ENCODE measurements around the gene MEGF10. TPM values are rescaled to one million over a fixed set of nuclear protein-coding genes. Genes with fewer than 3 reads are reported as not detected.

The MEGF10 gene
- total RNA-seq, 1 experiment from 2014 or later, result not detected

- TF ChIP-seq EZH2 (IDR thresholded peaks at IDR 0.05; ENCODE audit: low read depth) (no peak), CTCF (conservative IDR thresholded peaks at IDR 0.05) (no peak)
- ChIA-PET CTCF (no interaction called here), POLR2A (ENCODE audit: unreplicated experiment) (no interaction called here)
- Histone ChIP-seq H3K79me2 (ENCODE audit: low read depth) (no peaks in the 10 kb centered on the region), H3K4me3 (no peak overlapping the region), H2AFZ (no peak overlapping the region), H3K4me1 (replicated peaks; ENCODE audit: insufficient read depth) (peaks cover 2% of the 10 kb centered on the region; the same call in 1 of the 2 replicates), H3K4me2 (no peak overlapping the region), H3K27me3 (ENCODE audit: insufficient read depth, low read depth) (no peaks in the 10 kb centered on the region), H3K27ac (no peak overlapping the region), H3F3A (ENCODE audit: insufficient read depth, low read depth) (no peaks in the 10 kb centered on the region), H3K36me3 (ENCODE audit: low read depth) (no peaks in the 10 kb centered on the region), H3K9me2 (ENCODE audit: insufficient read depth) (no peaks in the 10 kb centered on the region), H3K9me3 (ENCODE audit: insufficient read depth, low read depth) (no peaks in the 10 kb centered on the region), H4K20me1 (ENCODE audit: insufficient read depth) (no peaks in the 10 kb centered on the region)
- BruUV-seq (replicated peaks), result no TSS peak
- intact Hi-C loops (cut with micrococcal nuclease; ENCODE audit: unreplicated experiment), result no loop called here
- no peak for DNase-seq
Observed at GRCh38 chr5:127425037-127425436, 134.4 kb downstream of the MEGF10 start.

- no peak overlapping the region for H3K4me2 ChIP-seq
- no peaks in the 10 kb centered on the region for H3K79me2 ChIP-seq (ENCODE audit: low read depth)
- CTCF ChIA-PET, result no interaction called here
- no peak for DNase-seq
- no peaks in the 10 kb centered on the region for H3K36me3 ChIP-seq (ENCODE audit: low read depth)
- H3K4me1 ChIP-seq (replicated peaks; ENCODE audit: insufficient read depth), result peaks cover 10% of the 10 kb centered on the region
- H3K9me3 ChIP-seq (ENCODE audit: insufficient read depth, low read depth), result no peaks in the 10 kb centered on the region
- TF ChIP-seq EZH2 (IDR thresholded peaks at IDR 0.05; ENCODE audit: low read depth) (no peak), CTCF (conservative IDR thresholded peaks at IDR 0.05) (no peak)
- no peaks in the 10 kb centered on the region for H3K9me2 ChIP-seq (ENCODE audit: insufficient read depth)
- H2AFZ ChIP-seq, result no peak overlapping the region
- H3K27ac ChIP-seq, result no peak overlapping the region
- 0 out of 2 replicates have a peak, but pooled peaks cover 4% of the 10 kb centered on the region for H3F3A ChIP-seq (ENCODE audit: insufficient read depth, low read depth)
- POLR2A ChIA-PET (ENCODE audit: unreplicated experiment), result no interaction called here
- H4K20me1 ChIP-seq (ENCODE audit: insufficient read depth), result no peaks in the 10 kb centered on the region
- intact Hi-C loops (cut with micrococcal nuclease; ENCODE audit: unreplicated experiment), result no loop called here
- BruUV-seq (replicated peaks), result no TSS peak
- H3K27me3 ChIP-seq (ENCODE audit: insufficient read depth, low read depth), result no peaks in the 10 kb centered on the region
- H3K4me3 ChIP-seq, result no peak overlapping the region
Observed at GRCh38 chr5:127425868-127426267, 135.3 kb downstream of the MEGF10 start.

GRCh38 chr5:127426661-127427060 is 136.1 kb downstream of the MEGF10 start:
- no peaks in the 10 kb centered on the region for H3K9me3 ChIP-seq (ENCODE audit: insufficient read depth, low read depth)
- ChIA-PET POLR2A (ENCODE audit: unreplicated experiment) (no interaction called here), CTCF (no interaction called here)
- H3F3A ChIP-seq (ENCODE audit: insufficient read depth, low read depth), result 0 out of 2 replicates have a peak, but pooled peaks cover 6% of the 10 kb centered on the region
- no peaks in the 10 kb centered on the region for H3K9me2 ChIP-seq (ENCODE audit: insufficient read depth)
- no peak for TF ChIP-seq EZH2 (IDR thresholded peaks at IDR 0.05; ENCODE audit: low read depth)
- TF ChIP-seq CTCF (conservative IDR thresholded peaks at IDR 0.05), result no peak
- H3K27ac ChIP-seq, result no peak overlapping the region
- intact Hi-C loops (cut with micrococcal nuclease; ENCODE audit: unreplicated experiment), result no loop called here
- H3K4me1 ChIP-seq (replicated peaks; ENCODE audit: insufficient read depth), result peaks cover 18% of the 10 kb centered on the region
- H3K27me3 ChIP-seq (ENCODE audit: insufficient read depth, low read depth), result no peaks in the 10 kb centered on the region
- no peaks in the 10 kb centered on the region for H3K36me3 ChIP-seq (ENCODE audit: low read depth)
- no peak overlapping the region for H2AFZ ChIP-seq
- H3K79me2 ChIP-seq (ENCODE audit: low read depth), result no peaks in the 10 kb centered on the region
- H3K4me2 ChIP-seq, result no peak overlapping the region
- H3K4me3 ChIP-seq, result no peak overlapping the region
- H4K20me1 ChIP-seq (ENCODE audit: insufficient read depth), result no peaks in the 10 kb centered on the region
- no TSS peak for BruUV-seq (replicated peaks)
- DNase-seq, result no peak

Measured in PC-9 (cell line).